HepG2 (cell line): ENCODE results near the gene MMP8.

Source experiments
- CREB1 ChIP-seq, 2 experiments: fragments of 450-650 bp in 1 of 2; IDR thresholded peaks; 2 replicates each; pipeline ENCODE4 v1.6.1; 2016 to 2017; ENCODE audit warnings: control low read depth in 1 of 2, mild to moderate bottlenecking in 1 of 2, missing compliant biosample characterization in 1 of 2, missing genetic modification characterization in 1 of 2
- NKX3-1 ChIP-seq: sonication (generic); formaldehyde crosslinking; IDR thresholded peaks from 2 replicates; pipeline ENCODE4 v1.5.0; 2020; ENCODE audit warnings: missing genetic modification reagents
- RFX5 ChIP-seq: IDR thresholded peaks from 2 replicates; pipeline ENCODE4 v1.6.1; 2011; ENCODE audit warnings: low read depth, low read length, improper control_type of control experiment
- YY1 ChIP-seq: IDR thresholded peaks from 2 replicates; pipeline ENCODE4 v1.6.1; 2011; ENCODE audit warnings: low read length, low read depth, moderate library complexity, mild to moderate bottlenecking; ENCODE audit not compliant: insufficient read depth, insufficient replicate concordance
- ZFP36L2 ChIP-seq: sonication (generic); formaldehyde crosslinking; IDR thresholded peaks from 2 replicates; pipeline ENCODE4 v1.4.0; 2020; ENCODE audit warnings: missing genetic modification reagents
- ZNF138 ChIP-seq: sonication (generic); formaldehyde crosslinking; IDR thresholded peaks from 2 replicates; pipeline ENCODE4 v1.5.0; 2020; ENCODE audit warnings: mild to moderate bottlenecking, low read depth, missing genetic modification reagents
- ZNF282 ChIP-seq: fragments of 450-650 bp; IDR thresholded peaks from 2 replicates; pipeline ENCODE4 v1.6.1; 2018; ENCODE audit not compliant: partially characterized antibody
- ZNF598 ChIP-seq: sonication (generic); formaldehyde crosslinking; IDR thresholded peaks from 2 replicates; pipeline ENCODE4 v1.5.1; 2020; ENCODE audit warnings: mild to moderate bottlenecking, missing genetic modification reagents, borderline replicate concordance
- ZNF703 ChIP-seq: sonication (generic); formaldehyde crosslinking; IDR thresholded peaks from 2 replicates; pipeline ENCODE4 v1.5.1; 2020; ENCODE audit warnings: missing genetic modification reagents, mild to moderate bottlenecking, moderate library complexity, borderline replicate concordance
- ZSCAN29 ChIP-seq: sonication (generic); formaldehyde crosslinking; conservative IDR thresholded peaks from 2 replicates; pipeline ENCODE4 v1.4.0; 2020; ENCODE audit warnings: mild to moderate bottlenecking, missing genetic modification reagents
- TF ChIP-seq, protein P1 (sequence below): sonication (generic); formaldehyde crosslinking; IDR thresholded peaks from 2 replicates; pipeline ENCODE4 v1.5.0; 2020; ENCODE audit warnings: mild to moderate bottlenecking, missing genetic modification reagents, moderate library complexity
- TF ChIP-seq, protein P2 (sequence below), 2 experiments: IDR thresholded peaks; 2 replicates each; pipeline ENCODE4 v1.6.1; 2011 to 2012; ENCODE audit warnings: low read length in 2 of 2, borderline replicate concordance in 1 of 2, low read depth in 1 of 2, mild to moderate bottlenecking in 1 of 2, moderate library complexity in 1 of 2

DNA sequence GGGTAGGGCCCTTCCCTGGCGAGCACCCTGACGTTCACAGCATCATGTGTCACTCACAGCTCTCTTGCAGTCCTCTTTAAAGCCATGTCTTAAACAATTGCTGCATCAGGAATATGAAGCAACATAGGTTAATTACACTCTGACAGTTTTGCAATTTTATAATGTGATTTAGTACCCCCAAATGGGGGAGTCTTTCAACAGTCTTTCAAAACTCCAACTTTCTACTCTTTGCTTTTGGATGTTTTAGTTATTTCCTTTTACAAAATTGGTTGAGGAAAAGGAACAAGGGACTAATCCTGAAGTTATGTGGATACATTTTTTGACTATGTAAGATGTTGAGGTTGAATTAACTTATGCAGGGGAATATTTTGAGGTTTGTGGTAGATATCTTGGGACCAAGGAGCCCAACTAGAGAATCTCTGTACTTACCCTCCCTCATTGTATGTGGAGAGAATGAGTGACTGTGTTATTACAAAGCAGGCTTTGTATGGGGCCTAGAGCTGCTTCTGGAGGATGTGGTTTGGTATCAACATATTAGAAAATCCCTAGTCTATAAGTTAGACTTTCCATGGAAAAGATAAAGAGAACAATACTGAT lies at the start of gene MMP8:
- TF ChIP-seq, protein P1, sequence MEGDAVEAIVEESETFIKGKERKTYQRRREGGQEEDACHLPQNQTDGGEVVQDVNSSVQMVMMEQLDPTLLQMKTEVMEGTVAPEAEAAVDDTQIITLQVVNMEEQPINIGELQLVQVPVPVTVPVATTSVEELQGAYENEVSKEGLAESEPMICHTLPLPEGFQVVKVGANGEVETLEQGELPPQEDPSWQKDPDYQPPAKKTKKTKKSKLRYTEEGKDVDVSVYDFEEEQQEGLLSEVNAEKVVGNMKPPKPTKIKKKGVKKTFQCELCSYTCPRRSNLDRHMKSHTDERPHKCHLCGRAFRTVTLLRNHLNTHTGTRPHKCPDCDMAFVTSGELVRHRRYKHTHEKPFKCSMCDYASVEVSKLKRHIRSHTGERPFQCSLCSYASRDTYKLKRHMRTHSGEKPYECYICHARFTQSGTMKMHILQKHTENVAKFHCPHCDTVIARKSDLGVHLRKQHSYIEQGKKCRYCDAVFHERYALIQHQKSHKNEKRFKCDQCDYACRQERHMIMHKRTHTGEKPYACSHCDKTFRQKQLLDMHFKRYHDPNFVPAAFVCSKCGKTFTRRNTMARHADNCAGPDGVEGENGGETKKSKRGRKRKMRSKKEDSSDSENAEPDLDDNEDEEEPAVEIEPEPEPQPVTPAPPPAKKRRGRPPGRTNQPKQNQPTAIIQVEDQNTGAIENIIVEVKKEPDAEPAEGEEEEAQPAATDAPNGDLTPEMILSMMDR = no peak
- no peak for TF ChIP-seq ZSCAN29 (CRISPR knock-in tag)
- no peak for TF ChIP-seq ZNF703
- no peak for TF ChIP-seq RFX5
- TF ChIP-seq NKX3-1 (CRISPR knock-in tag) = no peak
- TF ChIP-seq ZFP36L2 (CRISPR knock-in tag) = no peak
- TF ChIP-seq, protein P2, sequence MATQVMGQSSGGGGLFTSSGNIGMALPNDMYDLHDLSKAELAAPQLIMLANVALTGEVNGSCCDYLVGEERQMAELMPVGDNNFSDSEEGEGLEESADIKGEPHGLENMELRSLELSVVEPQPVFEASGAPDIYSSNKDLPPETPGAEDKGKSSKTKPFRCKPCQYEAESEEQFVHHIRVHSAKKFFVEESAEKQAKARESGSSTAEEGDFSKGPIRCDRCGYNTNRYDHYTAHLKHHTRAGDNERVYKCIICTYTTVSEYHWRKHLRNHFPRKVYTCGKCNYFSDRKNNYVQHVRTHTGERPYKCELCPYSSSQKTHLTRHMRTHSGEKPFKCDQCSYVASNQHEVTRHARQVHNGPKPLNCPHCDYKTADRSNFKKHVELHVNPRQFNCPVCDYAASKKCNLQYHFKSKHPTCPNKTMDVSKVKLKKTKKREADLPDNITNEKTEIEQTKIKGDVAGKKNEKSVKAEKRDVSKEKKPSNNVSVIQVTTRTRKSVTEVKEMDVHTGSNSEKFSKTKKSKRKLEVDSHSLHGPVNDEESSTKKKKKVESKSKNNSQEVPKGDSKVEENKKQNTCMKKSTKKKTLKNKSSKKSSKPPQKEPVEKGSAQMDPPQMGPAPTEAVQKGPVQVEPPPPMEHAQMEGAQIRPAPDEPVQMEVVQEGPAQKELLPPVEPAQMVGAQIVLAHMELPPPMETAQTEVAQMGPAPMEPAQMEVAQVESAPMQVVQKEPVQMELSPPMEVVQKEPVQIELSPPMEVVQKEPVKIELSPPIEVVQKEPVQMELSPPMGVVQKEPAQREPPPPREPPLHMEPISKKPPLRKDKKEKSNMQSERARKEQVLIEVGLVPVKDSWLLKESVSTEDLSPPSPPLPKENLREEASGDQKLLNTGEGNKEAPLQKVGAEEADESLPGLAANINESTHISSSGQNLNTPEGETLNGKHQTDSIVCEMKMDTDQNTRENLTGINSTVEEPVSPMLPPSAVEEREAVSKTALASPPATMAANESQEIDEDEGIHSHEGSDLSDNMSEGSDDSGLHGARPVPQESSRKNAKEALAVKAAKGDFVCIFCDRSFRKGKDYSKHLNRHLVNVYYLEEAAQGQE (IDR thresholded peaks at IDR 0.05; ENCODE audit: borderline replicate concordance in 1 of 2, low read depth in 1 of 2, low read length in 2 of 2) = no peak
- TF ChIP-seq ZNF598 (CRISPR knock-in tag) = no peak
- TF ChIP-seq ZNF138 (CRISPR knock-in tag) = no peak
- TF ChIP-seq ZNF282 = no peak
- TF ChIP-seq CREB1 (IDR thresholded peaks at IDR 0.05) = no peak
- no peak for TF ChIP-seq CREB1 (CRISPR knock-in tag; IDR thresholded peaks at IDR 0.05)
- TF ChIP-seq YY1 = no peak
